ENCODE data around the gene CENPO. TPM values are rescaled to one million over a fixed set of nuclear protein-coding genes. Genes with fewer than 3 reads are reported as not detected.

Gene CENPO
- total RNA-seq, 2 experiments from 2014 or later: 40.7 to 41.9 TPM

DNA sequence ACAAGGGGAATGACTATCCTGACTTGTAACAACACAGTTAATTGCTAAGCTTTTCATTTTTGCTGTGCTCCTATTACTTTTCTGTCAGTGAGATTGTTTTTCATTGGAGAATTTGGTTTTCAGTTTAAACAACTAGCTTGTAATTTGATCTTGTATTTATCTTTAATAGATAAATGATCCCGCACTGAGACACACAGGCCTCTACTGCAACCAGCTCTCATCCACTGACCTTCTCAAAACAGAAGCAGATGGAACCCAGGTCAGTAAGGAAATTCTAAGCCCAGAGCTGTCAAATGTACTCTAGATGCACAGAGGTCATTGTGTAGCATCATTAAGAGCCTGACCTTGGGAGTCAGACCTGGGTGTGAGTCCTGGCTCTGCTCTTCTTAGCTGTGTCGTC lies 30.7 kb upstream of the CENPO start:
- TF ChIP-seq, protein P1, sequence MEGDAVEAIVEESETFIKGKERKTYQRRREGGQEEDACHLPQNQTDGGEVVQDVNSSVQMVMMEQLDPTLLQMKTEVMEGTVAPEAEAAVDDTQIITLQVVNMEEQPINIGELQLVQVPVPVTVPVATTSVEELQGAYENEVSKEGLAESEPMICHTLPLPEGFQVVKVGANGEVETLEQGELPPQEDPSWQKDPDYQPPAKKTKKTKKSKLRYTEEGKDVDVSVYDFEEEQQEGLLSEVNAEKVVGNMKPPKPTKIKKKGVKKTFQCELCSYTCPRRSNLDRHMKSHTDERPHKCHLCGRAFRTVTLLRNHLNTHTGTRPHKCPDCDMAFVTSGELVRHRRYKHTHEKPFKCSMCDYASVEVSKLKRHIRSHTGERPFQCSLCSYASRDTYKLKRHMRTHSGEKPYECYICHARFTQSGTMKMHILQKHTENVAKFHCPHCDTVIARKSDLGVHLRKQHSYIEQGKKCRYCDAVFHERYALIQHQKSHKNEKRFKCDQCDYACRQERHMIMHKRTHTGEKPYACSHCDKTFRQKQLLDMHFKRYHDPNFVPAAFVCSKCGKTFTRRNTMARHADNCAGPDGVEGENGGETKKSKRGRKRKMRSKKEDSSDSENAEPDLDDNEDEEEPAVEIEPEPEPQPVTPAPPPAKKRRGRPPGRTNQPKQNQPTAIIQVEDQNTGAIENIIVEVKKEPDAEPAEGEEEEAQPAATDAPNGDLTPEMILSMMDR (IDR thresholded peaks at IDR 0.05): no peak
- Mint-ChIP-seq H3K9me3 (no peaks in the 10 kb centered on the region), H3K27me3 (no peaks in the 10 kb centered on the region), H3K4me1 (ENCODE audit: low read depth) (peaks cover 6% of the 10 kb centered on the region), H3K4me3 (no peak overlapping the region), H3K27ac (no peak overlapping the region), H3K36me3 (ENCODE audit: low read depth) (peaks cover 24% of the 10 kb centered on the region)
- POLR2A ChIA-PET: interaction anchor here (1.9 kb wide), 1 partner anchor 11 kb away, joined by 8 read pairs; no protein-coding TSS in a partner anchor
- no peak for ATAC-seq
- intact Hi-C loops (cut with micrococcal nuclease): no loop called here
- CTCF ChIA-PET: interaction anchor here (0.9 to 1.1 kb wide), 2 partner anchors 65 to 352 kb away, joined by 3 to 4 read pairs; no protein-coding TSS in a partner anchor
- DNase-seq: no peak

DNA sequence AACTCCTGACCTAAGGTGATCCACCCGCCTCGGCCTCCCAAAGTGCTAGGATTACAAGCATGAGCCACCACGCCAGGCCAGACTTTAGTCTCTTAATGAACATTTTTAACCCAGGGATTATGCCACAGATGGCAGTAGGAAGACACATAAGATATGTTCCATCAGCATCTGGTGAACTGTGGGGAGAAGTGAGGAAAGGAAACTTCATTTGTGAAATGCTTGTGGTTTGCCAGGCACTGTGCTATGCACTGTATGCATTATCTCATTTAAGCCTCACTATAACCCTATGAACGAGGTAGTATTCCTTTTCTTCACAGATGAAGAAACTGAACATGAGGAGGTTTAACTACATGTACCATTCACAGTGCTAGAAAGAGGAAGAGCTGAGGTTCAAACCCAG lies 29.4 kb upstream of the CENPO start:
- POLR2A ChIA-PET: no interaction called here
- no peak overlapping the region for H3K4me3 Mint-ChIP-seq
- DNase-seq (no peak), ATAC-seq (no peak)
- peaks cover 6% of the 10 kb centered on the region for H3K4me1 Mint-ChIP-seq (ENCODE audit: low read depth)
- H3K36me3 Mint-ChIP-seq (ENCODE audit: low read depth): peaks cover 25% of the 10 kb centered on the region
- no peak overlapping the region for H3K27ac Mint-ChIP-seq
- no peaks in the 10 kb centered on the region for H3K27me3 Mint-ChIP-seq
- CTCF ChIA-PET: no interaction called here
- no peaks in the 10 kb centered on the region for H3K9me3 Mint-ChIP-seq
- TF ChIP-seq, protein P1 (IDR thresholded peaks at IDR 0.05): no peak
- intact Hi-C loops (cut with micrococcal nuclease): no loop called here

DNA sequence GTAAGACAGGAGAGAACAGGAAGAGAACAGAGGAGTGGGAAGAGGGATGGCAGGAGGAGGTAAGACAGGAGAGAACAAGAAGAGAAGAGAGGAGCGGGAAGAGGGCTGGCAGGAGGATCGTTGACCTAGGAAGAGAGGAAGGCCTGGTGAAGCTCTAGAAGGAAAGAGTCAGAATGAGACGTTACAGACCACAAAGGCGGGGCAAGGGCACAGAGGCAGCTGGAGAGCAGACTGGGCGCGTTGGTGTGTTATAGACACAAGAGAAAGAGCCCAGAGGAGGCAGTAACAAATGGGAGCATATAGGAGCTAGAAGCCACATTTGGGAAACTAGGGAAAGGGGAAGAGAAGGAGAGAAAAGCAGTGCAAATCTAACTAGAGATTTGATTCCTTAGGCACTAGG lies 26.6 kb upstream of the CENPO start:
- ChIA-PET CTCF (interaction anchor here (1.0 kb wide), 1 partner anchor 26 kb away, joined by 3 read pairs; no protein-coding TSS in a partner anchor), POLR2A (no interaction called here)
- Mint-ChIP-seq H3K4me1 (ENCODE audit: low read depth) (peaks cover 6% of the 10 kb centered on the region), H3K27me3 (no peaks in the 10 kb centered on the region), H3K27ac (peak overlapping the region; percentile 50), H3K36me3 (ENCODE audit: low read depth) (peaks cover 22% of the 10 kb centered on the region), H3K9me3 (no peaks in the 10 kb centered on the region), H3K4me3 (no peak overlapping the region)
- TF ChIP-seq, protein P1 (IDR thresholded peaks at IDR 0.05): no peak
- ATAC-seq (no peak), DNase-seq (peak; percentile 30)
- intact Hi-C loops (cut with micrococcal nuclease): no loop called here

DNA sequence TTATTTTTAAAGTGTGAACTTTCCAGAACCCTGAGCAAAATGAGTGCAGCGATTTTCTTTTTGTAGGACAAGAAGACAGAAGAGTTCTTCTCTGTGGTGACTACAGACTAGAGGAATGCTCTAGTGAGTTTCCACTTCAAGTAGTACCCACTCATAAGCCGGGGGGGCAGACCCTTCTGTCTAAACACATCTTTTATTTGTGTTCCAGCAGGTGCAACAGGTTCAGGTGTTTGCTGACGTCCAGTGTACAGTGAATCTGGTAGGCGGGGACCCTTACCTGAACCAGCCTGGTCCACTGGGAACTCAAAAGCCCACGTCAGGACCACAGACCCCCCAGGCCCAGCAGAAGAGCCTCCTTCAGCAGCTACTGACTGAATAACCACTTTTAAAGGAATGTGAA lies 25.2 kb upstream of the CENPO start:
- H3K4me1 Mint-ChIP-seq (ENCODE audit: low read depth): peaks cover 6% of the 10 kb centered on the region
- DNase-seq (no peak), ATAC-seq (no peak)
- H3K27me3 Mint-ChIP-seq: no peaks in the 10 kb centered on the region
- H3K9me3 Mint-ChIP-seq: no peaks in the 10 kb centered on the region
- POLR2A ChIA-PET: no interaction called here
- intact Hi-C loops (cut with micrococcal nuclease): no loop called here
- no peak overlapping the region for H3K4me3 Mint-ChIP-seq
- peaks cover 22% of the 10 kb centered on the region for H3K36me3 Mint-ChIP-seq (ENCODE audit: low read depth)
- TF ChIP-seq, protein P1 (IDR thresholded peaks at IDR 0.05): no peak
- CTCF ChIA-PET: no interaction called here
- no peak overlapping the region for H3K27ac Mint-ChIP-seq

DNA sequence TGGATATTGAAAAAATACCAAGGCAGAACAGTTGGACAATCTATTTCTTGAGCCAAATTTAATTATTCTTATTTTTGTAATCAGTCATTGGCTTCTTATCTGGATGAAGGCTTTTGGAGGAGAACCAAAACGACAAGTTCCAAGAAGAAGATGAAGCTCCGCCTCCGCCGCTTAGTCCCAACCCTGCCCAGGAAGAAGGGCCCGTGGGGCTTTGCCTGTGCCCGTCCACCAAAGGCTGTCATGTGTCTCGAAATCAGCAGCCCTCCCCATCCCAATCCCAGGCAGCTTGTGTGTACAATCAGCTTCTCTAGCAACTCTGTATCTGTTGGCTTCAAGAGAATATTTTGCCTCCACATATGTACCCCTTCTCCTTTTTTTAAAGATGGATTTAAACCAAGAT lies 24.6 kb upstream of the CENPO start:
- H3K9me3 Mint-ChIP-seq: no peaks in the 10 kb centered on the region
- peaks cover 22% of the 10 kb centered on the region for H3K36me3 Mint-ChIP-seq (ENCODE audit: low read depth)
- intact Hi-C loops (cut with micrococcal nuclease): no loop called here
- H3K27ac Mint-ChIP-seq: no peak overlapping the region
- peaks cover 6% of the 10 kb centered on the region for H3K4me1 Mint-ChIP-seq (ENCODE audit: low read depth)
- no peaks in the 10 kb centered on the region for H3K27me3 Mint-ChIP-seq
- DNase-seq: no peak
- CTCF ChIA-PET: no interaction called here
- ATAC-seq: no peak
- H3K4me3 Mint-ChIP-seq: no peak overlapping the region
- TF ChIP-seq, protein P1 (IDR thresholded peaks at IDR 0.05): no peak
- POLR2A ChIA-PET: interaction anchor here (0.6 kb wide), 2 partner anchors 280 to 910 kb away, joined by 3 read pairs; no protein-coding TSS in a partner anchor

Measured in activated CD8-positive, alpha-beta T cell treated with anti-CD3 and anti-CD28 coated beads for 36 hours (primary cell).